Gastrocnemius medialis (tissue), 4 donors: ENCODE data around the gene HDAC10.

Experiments
- CTCF ChIP-seq, 5 experiments: fragments of 450-650 bp in 3 of 5; fragments of 200-600 bp in 2 of 5; sonication (generic) in 2 of 5; IDR thresholded peaks in 4 of 5; conservative IDR thresholded peaks in 1 of 5; 1 replicate in 4 of 5; 2 replicates in 1 of 5; pipeline ENCODE4 v1.5.1; 2016 to 2019; ENCODE audit warnings: antibody characterized with exemption in 5 of 5, mild to moderate bottlenecking in 3 of 5, moderate library complexity in 3 of 5
- POLR2A ChIP-seq, 2 donors: fragments of 450-650 bp; IDR thresholded peaks; one replicate each; pipeline ENCODE4 v1.6.1; 2017; ENCODE audit warnings: antibody characterized with exemption in 2 of 2, mild to moderate bottlenecking in 2 of 2, moderate library complexity in 2 of 2

DNA sequence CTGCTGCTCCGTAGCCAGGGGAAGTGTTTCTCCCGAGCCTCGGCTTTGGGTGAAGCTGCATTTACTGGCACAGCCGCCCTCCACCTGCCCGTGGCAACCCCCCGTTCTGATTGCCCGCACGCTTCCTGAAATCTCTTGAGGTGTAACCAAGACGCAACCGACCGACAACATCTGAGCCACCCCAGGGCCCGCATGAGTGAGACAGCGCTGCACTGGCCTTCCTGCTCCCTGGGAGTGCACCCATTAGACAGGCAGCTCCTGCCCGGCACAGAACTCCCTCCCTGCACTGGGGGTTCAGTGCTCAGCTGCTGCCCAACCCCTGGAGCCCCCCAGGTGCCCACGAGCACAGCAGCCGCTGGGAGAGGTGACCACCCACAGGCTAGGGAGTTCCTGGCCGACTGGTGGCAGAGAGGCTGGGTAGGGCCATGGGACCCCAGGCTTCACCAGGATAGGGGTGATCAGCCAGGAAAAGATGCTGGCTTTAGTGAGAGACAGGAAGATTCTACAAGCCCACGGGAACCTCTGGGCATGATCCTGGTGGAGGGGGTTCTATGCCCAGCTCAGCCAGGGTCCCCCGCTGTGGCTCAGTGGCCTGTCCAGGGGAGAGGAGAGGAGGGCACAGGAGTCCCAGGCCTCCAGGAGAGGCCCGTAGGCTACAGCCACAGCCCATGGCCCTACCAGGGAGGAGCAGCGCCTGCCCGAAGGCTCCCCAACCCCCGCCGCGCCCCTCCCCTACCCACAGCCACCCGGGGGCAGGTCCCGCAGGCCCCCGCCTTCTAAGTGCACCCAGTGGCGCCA lies 41.8 kb upstream of the HDAC10 start:
- no peak for TF ChIP-seq CTCF (IDR thresholded peaks at IDR 0.05 in 4 of 5, conservative IDR thresholded peaks at IDR 0.05 in 1 of 5)
- no peak for TF ChIP-seq POLR2A (IDR thresholded peaks at IDR 0.05)
